HG03097 (cell line): ENCODE data around the gene RPL39L.

Experiments used
- ATAC-seq: cut with Tn5 transposase; IDR thresholded peaks from one replicate; pipeline ENCODE4 v1.9.1; 2021; ENCODE audit not compliant: unreplicated experiment, low FRiP score

The RPL39L gene

GRCh38 chr3:187072102-187072501, 67.2 kb downstream of the RPL39L start:
- ATAC-seq, result no peak
